Stimulated activated naive CD8-positive, alpha-beta T cell treated with anti-CD3 and anti-CD28 coated beads, Interleukin-15, Interleukin-2, amounts not matched to agents 100 ng/mL and 50 ng/mL, for 24 hours (primary cell): ENCODE results near the gene LRP1B.

Source experiments
- H3K27ac Mint-ChIP-seq: one replicate; pipeline ENCODE4 v1.8.0; 2021; ENCODE audit warnings: mild to moderate bottlenecking, mixed read lengths
- H3K27me3 Mint-ChIP-seq: one replicate; pipeline ENCODE4 v1.8.0; 2021; ENCODE audit warnings: mixed read lengths
- H3K36me3 Mint-ChIP-seq: one replicate; pipeline ENCODE4 v1.8.0; 2021; ENCODE audit warnings: low read depth, mixed read lengths
- H3K4me1 Mint-ChIP-seq: one replicate; pipeline ENCODE4 v1.8.0; 2021; ENCODE audit warnings: low read depth, mixed read lengths
- H3K4me3 Mint-ChIP-seq: one replicate; pipeline ENCODE4 v1.8.0; 2021; ENCODE audit warnings: mild to moderate bottlenecking, mixed read lengths
- H3K9me3 Mint-ChIP-seq: one replicate; pipeline ENCODE4 v1.8.0; 2021; ENCODE audit warnings: mixed read lengths

The LRP1B gene

DNA sequence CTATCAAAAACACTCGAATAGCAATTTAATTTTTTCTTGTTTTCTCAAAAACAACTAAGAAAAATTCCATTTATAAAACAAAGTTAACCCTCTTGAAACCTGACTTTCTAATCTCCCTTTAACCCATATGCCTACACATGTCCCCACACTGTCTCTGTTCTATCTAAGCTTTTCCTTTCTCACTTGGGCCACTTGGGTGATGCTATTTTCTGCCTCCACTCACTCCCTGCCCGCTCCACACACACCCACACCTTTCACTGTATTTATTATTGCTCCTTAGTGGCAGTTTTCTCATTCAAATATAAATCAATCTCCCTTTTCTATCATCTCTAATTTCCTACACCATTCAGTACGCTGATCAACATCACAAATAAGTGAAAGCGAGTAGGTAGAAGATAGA lies 531.1 kb downstream of the LRP1B start:
- H3K4me3 Mint-ChIP-seq, result no peak overlapping the region
- no peak overlapping the region for H3K27ac Mint-ChIP-seq
- H3K36me3 Mint-ChIP-seq, result no peaks in the 10 kb centered on the region

GRCh38 chr2:141598982-141599381 lies 531.8 kb downstream of the LRP1B start:
- no peaks in the 10 kb centered on the region for H3K36me3 Mint-ChIP-seq
- no peak overlapping the region for H3K27ac Mint-ChIP-seq
- no peaks in the 10 kb centered on the region for H3K27me3 Mint-ChIP-seq
- H3K4me1 Mint-ChIP-seq, result no peaks in the 10 kb centered on the region
- peaks cover 4% of the 10 kb centered on the region for H3K9me3 Mint-ChIP-seq
- no peak overlapping the region for H3K4me3 Mint-ChIP-seq

More for the DNA sequence above, 531.1 kb downstream of the LRP1B start:
- no peaks in the 10 kb centered on the region for H3K27me3 Mint-ChIP-seq
- H3K4me1 Mint-ChIP-seq, result no peaks in the 10 kb centered on the region
- peaks cover 4% of the 10 kb centered on the region for H3K9me3 Mint-ChIP-seq

- Mint-ChIP-seq H3K36me3 (no peaks in the 10 kb centered on the region), H3K4me1 (no peaks in the 10 kb centered on the region), H3K4me3 (no peak overlapping the region), H3K9me3 (peaks cover 4% of the 10 kb centered on the region), H3K27me3 (no peaks in the 10 kb centered on the region), H3K27ac (no peak overlapping the region)
These were observed 535.4 kb downstream of the LRP1B start for GRCh38 chr2:141595316-141595920.

- no peaks in the 10 kb centered on the region for H3K27me3 Mint-ChIP-seq
- peaks cover 3% of the 10 kb centered on the region for H3K9me3 Mint-ChIP-seq
- H3K4me1 Mint-ChIP-seq, result no peaks in the 10 kb centered on the region
- no peaks in the 10 kb centered on the region for H3K36me3 Mint-ChIP-seq
- no peak overlapping the region for H3K27ac Mint-ChIP-seq
- H3K4me3 Mint-ChIP-seq, result no peak overlapping the region
These were observed 539.0 kb downstream of the LRP1B start for GRCh38 chr2:141591787-141592186.

DNA sequence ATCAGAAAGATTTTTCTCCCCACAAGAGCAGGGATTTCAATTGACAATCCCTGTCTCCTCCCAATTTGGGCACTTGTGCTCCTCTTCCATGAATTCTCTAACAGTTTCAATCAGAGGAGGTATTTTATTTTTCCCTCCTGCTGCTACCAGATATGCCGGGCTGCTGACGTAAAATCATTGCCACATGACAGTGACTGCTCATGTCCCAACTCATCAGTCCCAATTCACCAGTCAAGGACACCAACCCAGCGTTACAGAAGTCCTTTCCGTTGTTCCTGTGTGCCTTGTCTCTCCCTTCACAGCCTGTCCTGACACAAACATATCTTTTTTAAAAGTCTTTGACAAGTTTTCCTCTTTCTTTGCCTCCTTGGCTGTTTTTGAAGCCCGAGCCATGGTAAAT lies 540.2 kb downstream of the LRP1B start:
- Mint-ChIP-seq H3K36me3 (no peaks in the 10 kb centered on the region), H3K27ac (no peak overlapping the region), H3K4me3 (no peak overlapping the region), H3K4me1 (no peaks in the 10 kb centered on the region), H3K27me3 (no peaks in the 10 kb centered on the region), H3K9me3 (peaks cover 3% of the 10 kb centered on the region)

- H3K36me3 Mint-ChIP-seq, result no peaks in the 10 kb centered on the region
- no peaks in the 10 kb centered on the region for H3K4me1 Mint-ChIP-seq
- peaks cover 3% of the 10 kb centered on the region for H3K9me3 Mint-ChIP-seq
- H3K27ac Mint-ChIP-seq, result no peak overlapping the region
- H3K27me3 Mint-ChIP-seq, result no peaks in the 10 kb centered on the region
- H3K4me3 Mint-ChIP-seq, result no peak overlapping the region
These were observed 541.5 kb downstream of the LRP1B start for GRCh38 chr2:141589314-141589713.

DNA sequence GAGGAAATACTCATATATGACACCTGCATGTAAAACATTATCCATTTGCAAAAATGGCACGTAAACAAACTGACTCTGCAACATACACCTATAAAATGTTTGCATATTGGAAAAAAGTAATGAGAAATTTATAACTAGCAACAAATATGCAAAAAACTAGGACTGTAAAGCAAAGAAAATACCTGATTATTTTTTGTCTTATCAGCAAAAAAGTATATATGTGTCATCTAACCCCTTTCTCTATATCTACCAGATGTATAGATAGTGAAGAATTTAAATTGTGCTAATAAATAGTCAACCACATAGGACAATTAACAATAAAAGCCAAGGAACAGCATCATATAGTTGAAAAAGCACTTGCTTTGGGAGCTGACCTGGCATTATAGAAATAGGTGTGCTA lies 543.8 kb downstream of the LRP1B start:
- no peaks in the 10 kb centered on the region for H3K36me3 Mint-ChIP-seq
- H3K4me3 Mint-ChIP-seq, result no peak overlapping the region
- no peaks in the 10 kb centered on the region for H3K27me3 Mint-ChIP-seq
- H3K27ac Mint-ChIP-seq, result no peak overlapping the region
- peaks cover 3% of the 10 kb centered on the region for H3K9me3 Mint-ChIP-seq
- H3K4me1 Mint-ChIP-seq, result no peaks in the 10 kb centered on the region

DNA sequence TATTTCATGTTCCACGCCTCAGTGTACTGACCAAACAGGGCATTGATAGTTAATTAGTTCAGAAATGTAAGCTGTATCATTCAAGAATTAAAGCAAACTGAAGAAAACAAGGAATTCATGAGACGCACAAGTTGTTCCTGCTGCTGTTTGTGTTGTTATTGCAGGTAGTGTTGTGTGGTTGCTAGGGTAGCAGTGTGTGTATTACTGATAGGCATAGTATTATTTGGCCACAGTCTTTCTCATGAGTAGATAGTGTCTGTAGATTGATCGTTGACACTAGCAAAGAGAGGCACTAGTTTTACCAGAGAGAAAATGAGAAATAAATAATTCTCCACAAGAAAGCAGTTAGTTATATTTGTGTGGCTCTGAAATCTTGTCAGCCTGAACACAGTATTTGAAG lies 548.6 kb downstream of the LRP1B start:
- no peaks in the 10 kb centered on the region for H3K36me3 Mint-ChIP-seq
- no peak overlapping the region for H3K4me3 Mint-ChIP-seq
- no peak overlapping the region for H3K27ac Mint-ChIP-seq
- H3K4me1 Mint-ChIP-seq, result no peaks in the 10 kb centered on the region
- no peaks in the 10 kb centered on the region for H3K9me3 Mint-ChIP-seq
- H3K27me3 Mint-ChIP-seq, result no peaks in the 10 kb centered on the region

DNA sequence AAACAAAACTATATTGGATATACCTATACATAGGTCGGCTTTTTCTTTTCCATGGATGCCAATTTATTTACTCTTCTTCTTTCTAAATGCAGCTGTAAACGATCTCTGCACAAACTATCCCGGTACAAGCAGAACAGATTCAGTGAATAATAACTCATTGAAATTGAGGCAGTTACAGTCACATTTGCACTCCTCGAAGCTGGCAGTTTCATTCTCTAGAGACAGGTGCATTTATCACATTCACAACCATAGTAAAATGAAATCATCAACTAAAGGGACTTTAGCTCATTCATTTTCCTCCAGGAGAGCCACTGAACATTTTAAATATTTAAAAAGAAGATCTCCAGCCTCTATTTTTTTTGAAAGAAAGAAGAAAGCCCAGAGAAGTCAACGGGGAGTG lies 551.7 kb downstream of the LRP1B start:
- H3K27me3 Mint-ChIP-seq, result no peaks in the 10 kb centered on the region
- peaks cover 4% of the 10 kb centered on the region for H3K9me3 Mint-ChIP-seq
- no peaks in the 10 kb centered on the region for H3K36me3 Mint-ChIP-seq
- H3K4me3 Mint-ChIP-seq, result no peak overlapping the region
- H3K27ac Mint-ChIP-seq, result no peak overlapping the region
- no peaks in the 10 kb centered on the region for H3K4me1 Mint-ChIP-seq

DNA sequence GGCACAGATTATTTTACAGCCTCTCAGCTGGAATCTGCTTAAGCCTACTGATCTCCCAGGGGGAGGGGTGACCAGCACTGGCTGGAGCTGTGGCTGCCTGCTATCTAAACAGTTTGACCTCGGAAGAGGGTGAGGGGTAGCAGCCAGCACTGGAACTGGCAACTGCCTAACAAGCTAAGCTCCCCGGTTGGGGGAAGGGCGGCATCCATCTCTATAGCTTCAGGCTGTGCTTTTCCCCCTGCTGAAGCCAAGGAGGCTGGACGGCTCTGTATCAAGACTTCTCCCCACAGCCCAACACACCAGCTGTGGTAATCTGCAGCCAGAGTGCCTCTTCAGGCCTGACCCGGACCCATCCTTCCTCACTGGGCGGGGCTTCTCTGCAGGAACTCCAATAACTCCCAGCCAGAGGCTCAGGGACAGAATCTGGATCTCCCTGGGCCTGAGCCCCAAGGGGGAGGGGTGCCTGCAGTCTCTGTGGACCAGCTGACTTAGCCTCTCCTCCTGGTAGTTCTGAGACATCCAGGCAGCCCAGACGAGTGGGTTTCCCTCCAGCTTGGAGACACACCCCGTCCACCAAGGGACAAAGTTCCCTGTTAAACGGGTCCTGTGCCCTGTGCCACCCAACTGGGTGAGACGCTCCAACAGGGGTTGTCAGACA lies 560.2 kb downstream of the LRP1B start:
- Mint-ChIP-seq H3K9me3 (peaks cover 16% of the 10 kb centered on the region), H3K4me3 (no peak overlapping the region)

DNA sequence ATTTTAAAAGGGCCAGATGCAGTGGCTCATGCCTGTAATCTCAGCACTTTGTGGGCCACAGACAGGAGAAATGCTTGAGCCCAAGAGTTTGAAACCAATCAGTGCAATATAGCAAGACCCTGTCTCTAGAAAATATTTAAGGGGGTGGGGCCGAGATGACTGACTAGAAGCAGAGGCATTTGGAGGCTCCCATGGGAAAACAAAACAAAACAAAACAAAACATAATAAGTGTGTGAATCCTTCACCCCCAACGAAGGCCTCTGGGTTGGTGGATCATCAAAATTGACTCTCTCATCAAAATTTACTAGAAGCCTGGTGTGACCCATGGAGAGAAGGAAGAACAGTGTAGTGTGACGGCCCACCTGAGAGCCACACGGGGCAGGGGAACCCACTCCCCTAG lies 560.9 kb downstream of the LRP1B start:
- Mint-ChIP-seq H3K36me3 (no peaks in the 10 kb centered on the region), H3K27ac (no peak overlapping the region), H3K9me3 (peaks cover 16% of the 10 kb centered on the region), H3K4me3 (no peak overlapping the region), H3K27me3 (no peaks in the 10 kb centered on the region), H3K4me1 (no peaks in the 10 kb centered on the region)

More for the DNA sequence above, 560.2 kb downstream of the LRP1B start:
- Mint-ChIP-seq H3K4me1 (no peaks in the 10 kb centered on the region), H3K27me3 (no peaks in the 10 kb centered on the region), H3K27ac (no peak overlapping the region), H3K36me3 (no peaks in the 10 kb centered on the region)

GRCh38 chr2:141565597-141565996 lies 565.2 kb downstream of the LRP1B start:
- H3K4me1 Mint-ChIP-seq, result no peaks in the 10 kb centered on the region
- H3K27me3 Mint-ChIP-seq, result no peaks in the 10 kb centered on the region
- no peak overlapping the region for H3K4me3 Mint-ChIP-seq
- H3K27ac Mint-ChIP-seq, result no peak overlapping the region
- no peaks in the 10 kb centered on the region for H3K36me3 Mint-ChIP-seq
- H3K9me3 Mint-ChIP-seq, result no peaks in the 10 kb centered on the region

DNA sequence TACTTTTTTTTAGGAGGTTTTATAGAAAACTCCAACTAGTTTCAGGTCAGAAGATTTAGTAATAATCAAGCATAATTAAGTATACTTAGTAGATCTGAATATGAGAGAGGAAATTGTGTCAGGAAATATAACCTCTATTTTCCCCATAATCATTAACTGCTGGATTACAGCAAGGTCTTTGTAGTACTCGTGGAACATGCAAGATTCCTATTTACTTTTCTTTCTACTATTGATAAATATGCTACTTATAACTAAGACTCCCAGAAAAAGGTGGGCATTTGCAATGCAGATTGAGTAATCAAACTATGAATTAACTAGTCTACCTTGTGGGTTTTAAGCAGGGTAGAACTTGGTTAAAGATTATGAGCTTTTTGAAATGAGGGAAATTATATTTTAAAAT lies 570.1 kb downstream of the LRP1B start:
- Mint-ChIP-seq H3K27ac (no peak overlapping the region), H3K36me3 (no peaks in the 10 kb centered on the region), H3K27me3 (no peaks in the 10 kb centered on the region), H3K9me3 (no peaks in the 10 kb centered on the region), H3K4me1 (no peaks in the 10 kb centered on the region), H3K4me3 (no peak overlapping the region)

DNA sequence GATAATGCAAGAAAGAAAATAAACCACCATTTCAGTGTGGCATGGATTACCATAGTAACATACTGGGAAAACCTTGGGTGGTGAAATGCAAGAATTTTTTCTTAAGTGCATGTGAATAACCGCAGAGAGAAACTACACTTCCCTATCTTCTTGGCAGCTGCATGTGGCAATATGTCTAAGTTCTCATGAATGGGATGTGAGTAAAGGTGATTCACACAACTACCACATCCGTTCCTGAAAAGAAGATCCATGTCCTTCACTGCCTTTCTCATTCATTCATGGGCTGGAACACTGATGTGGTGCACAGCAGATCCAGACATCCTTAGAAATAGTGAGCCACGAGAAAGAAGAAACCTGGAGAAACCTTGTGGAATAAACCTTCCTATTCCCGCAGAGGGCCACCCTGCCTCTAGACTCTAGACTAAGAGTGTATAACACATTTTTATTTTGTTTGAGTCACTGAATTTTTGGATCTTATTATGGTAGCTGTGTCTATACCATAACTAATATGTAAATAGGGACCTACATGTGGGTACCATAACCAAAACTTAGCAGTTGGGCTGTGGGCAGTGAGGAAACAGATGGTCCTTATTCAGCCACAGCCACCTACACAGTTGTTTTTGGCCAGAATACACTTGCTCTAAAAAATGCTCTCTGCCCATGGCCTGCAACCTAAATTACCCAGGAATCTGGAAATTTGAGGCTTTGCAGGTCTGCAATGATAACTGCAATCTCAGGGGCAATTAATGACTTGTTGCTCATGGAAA lies 573.3 kb downstream of the LRP1B start:
- Mint-ChIP-seq H3K4me1 (no peaks in the 10 kb centered on the region), H3K4me3 (no peak overlapping the region), H3K27me3 (no peaks in the 10 kb centered on the region), H3K9me3 (no peaks in the 10 kb centered on the region), H3K27ac (no peak overlapping the region), H3K36me3 (no peaks in the 10 kb centered on the region)

- Mint-ChIP-seq H3K27me3 (no peaks in the 10 kb centered on the region), H3K9me3 (no peaks in the 10 kb centered on the region), H3K4me3 (no peak overlapping the region), H3K36me3 (no peaks in the 10 kb centered on the region), H3K27ac (no peak overlapping the region), H3K4me1 (no peaks in the 10 kb centered on the region)
These were observed 574.8 kb downstream of the LRP1B start for GRCh38 chr2:141555876-141556470.
